Glutamatergic neuron (in vitro differentiated cells): ENCODE measurements around the gene ERCC6. TPM values are rescaled to one million over a fixed set of nuclear protein-coding genes. Genes with fewer than 3 reads are reported as not detected.

Source experiments
- DNase-seq: peaks from one replicate; pipeline ENCODE4 v3.0.0; 2022
- H3K27ac Mint-ChIP-seq: one replicate; pipeline ENCODE4 v1.8.0; 2020; ENCODE audit warnings: mild to moderate bottlenecking, mixed read lengths, inconsistent platforms; ENCODE audit not compliant: unreplicated experiment
- H3K27me3 Mint-ChIP-seq: one replicate; pipeline ENCODE4 v1.8.0; 2020; ENCODE audit warnings: mild to moderate bottlenecking, moderate library complexity, mixed read lengths, inconsistent platforms; ENCODE audit not compliant: unreplicated experiment
- H3K36me3 Mint-ChIP-seq: one replicate; pipeline ENCODE4 v1.8.0; 2020; ENCODE audit warnings: mild to moderate bottlenecking, mixed read lengths, inconsistent platforms; ENCODE audit not compliant: unreplicated experiment
- H3K4me1 Mint-ChIP-seq: one replicate; pipeline ENCODE4 v1.8.0; 2020; ENCODE audit warnings: mild to moderate bottlenecking, low read depth, mixed read lengths, inconsistent platforms; ENCODE audit not compliant: unreplicated experiment
- H3K4me3 Mint-ChIP-seq: one replicate; pipeline ENCODE4 v1.8.0; 2020; ENCODE audit warnings: mild to moderate bottlenecking, mixed read lengths, inconsistent platforms; ENCODE audit not compliant: unreplicated experiment
- H3K9me3 Mint-ChIP-seq: one replicate; pipeline ENCODE4 v1.8.0; 2020; ENCODE audit warnings: mild to moderate bottlenecking, moderate library complexity, mixed read lengths, inconsistent platforms; ENCODE audit not compliant: unreplicated experiment
- CTCF ChIP-seq: fragments of 200-600 bp; sonication (generic); IDR thresholded peaks from one replicate; pipeline ENCODE4 v1.5.0; 2021; ENCODE audit not compliant: partially characterized antibody, unreplicated experiment
- total RNA-seq: library from RNA; stranded (reverse); fragmentation: NEBNext Ultra II Directional; extraction: Animal tissue kit (Norgen Biotek cat#: 25700); gene quantifications from one replicate; pipeline ENCODE4 v1.2.1, GENCODE V29; 2021; ENCODE audit not compliant: unreplicated experiment

ERCC6 gene
- total RNA-seq, 1 donor from 2014 or later, result 27.5 TPM

DNA sequence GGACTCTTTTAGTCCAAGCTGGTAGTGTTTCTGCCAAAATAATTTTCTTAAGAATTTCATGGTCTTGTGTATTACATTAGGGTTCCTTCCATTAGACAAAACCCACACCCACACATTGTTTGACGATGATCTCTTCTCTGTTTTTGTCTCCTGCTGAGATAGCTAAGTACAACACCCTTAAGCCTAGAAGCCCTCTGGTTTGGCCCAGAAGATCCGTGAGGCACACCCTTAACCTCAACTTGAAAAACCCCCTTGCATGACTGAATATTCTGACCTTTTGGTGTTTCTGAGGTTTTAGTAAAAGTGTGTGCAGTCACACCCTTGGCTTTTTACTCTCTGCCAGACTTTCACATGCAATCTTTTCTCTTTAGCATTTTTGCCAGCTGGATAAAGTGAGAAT lies 29.3 kb upstream of the ERCC6 start:
- Mint-ChIP-seq H3K27ac (no peak overlapping the region), H3K4me1 (peaks cover 8% of the 10 kb centered on the region), H3K36me3 (peaks cover 26% of the 10 kb centered on the region), H3K4me3 (no peak overlapping the region), H3K27me3 (peaks cover 4% of the 10 kb centered on the region), H3K9me3 (peaks cover 11% of the 10 kb centered on the region)
- TF ChIP-seq CTCF, result no peak
- DNase-seq, result no peak

DNA sequence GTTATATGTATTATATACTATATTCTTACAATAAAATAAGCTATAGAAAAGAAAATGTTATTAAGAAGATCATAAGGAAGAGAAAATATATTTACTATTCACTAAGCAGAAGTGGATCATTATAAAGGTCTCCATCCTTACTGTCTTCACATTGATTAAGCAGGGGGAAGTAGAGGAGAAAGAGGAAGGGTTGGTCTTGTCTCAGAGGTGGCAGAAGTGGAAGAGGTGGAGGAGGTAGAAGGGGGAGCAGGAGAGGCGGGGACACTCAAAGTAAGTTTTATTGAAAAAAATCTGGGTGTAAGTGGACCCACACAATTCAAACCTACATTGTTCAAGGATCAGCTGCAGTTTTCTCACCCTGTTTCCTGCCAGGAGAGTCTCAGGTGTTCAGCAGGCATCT lies 28.9 kb upstream of the ERCC6 start:
- TF ChIP-seq CTCF, result no peak
- peaks cover 11% of the 10 kb centered on the region for H3K9me3 Mint-ChIP-seq
- H3K36me3 Mint-ChIP-seq, result peaks cover 26% of the 10 kb centered on the region
- H3K27me3 Mint-ChIP-seq, result peaks cover 4% of the 10 kb centered on the region
- no peak overlapping the region for H3K27ac Mint-ChIP-seq
- peaks cover 7% of the 10 kb centered on the region for H3K4me1 Mint-ChIP-seq
- DNase-seq, result no peak
- H3K4me3 Mint-ChIP-seq, result no peak overlapping the region

DNA sequence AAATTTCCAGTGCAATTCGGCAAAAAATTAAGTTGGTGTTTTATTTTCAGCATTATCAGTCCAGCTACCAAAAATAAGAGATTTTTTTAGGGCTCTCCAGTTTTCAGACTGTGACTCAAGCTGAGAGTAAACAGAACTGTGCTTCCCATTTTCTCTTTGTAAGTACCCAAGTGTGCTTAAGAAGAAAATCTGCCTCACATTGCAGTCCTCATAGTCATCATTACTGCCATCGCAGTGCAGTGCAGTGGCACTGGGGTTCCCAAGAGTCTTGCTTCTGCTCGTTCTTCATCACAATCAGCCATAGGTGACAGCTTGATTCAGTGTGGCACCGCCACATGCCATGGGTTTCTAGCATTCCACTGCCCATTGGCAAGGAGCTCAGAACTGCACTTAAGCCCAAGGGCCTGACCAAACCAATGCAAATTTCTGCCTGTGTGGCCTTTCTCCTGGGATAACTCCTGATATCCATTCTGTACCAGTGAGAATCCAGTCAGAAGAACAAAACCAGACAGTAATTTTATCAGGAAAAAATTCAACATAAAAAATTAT lies 25.6 kb upstream of the ERCC6 start:
- Mint-ChIP-seq H3K4me1 (no peaks in the 10 kb centered on the region), H3K27ac (no peak overlapping the region), H3K4me3 (no peak overlapping the region), H3K36me3 (peaks cover 21% of the 10 kb centered on the region), H3K9me3 (peaks cover 4% of the 10 kb centered on the region), H3K27me3 (peaks cover 2% of the 10 kb centered on the region)
- no peak for TF ChIP-seq CTCF
- DNase-seq, result no peak

GRCh38 chr10:49562893-49563292 lies 24.0 kb upstream of the ERCC6 start:
- H3K9me3 Mint-ChIP-seq, result no peaks in the 10 kb centered on the region
- H3K27ac Mint-ChIP-seq, result no peak overlapping the region
- H3K36me3 Mint-ChIP-seq, result peaks cover 8% of the 10 kb centered on the region
- H3K4me3 Mint-ChIP-seq, result no peak overlapping the region
- peaks cover 5% of the 10 kb centered on the region for H3K27me3 Mint-ChIP-seq
- H3K4me1 Mint-ChIP-seq, result no peaks in the 10 kb centered on the region
- TF ChIP-seq CTCF, result no peak
- DNase-seq, result no peak

DNA sequence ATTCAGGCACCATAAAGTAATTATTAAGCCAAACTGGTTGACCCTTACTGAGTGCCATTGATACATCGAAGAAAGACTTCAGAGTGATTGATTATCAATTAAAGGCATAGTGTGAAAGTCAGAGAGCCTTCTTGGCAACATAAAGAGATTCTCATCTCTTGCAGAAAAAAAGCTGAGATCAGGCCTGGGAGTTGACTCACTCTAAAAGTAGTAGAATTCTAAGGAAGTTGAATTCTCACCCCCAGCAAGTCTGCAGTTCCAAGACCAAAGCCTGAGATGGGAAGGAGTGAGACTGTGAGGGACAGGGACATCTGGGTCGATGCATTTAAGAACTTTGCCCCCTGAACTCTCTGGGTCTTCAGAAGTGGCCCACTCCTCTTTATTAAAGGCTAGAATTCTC lies 21.6 kb upstream of the ERCC6 start:
- Mint-ChIP-seq H3K27me3 (peaks cover 3% of the 10 kb centered on the region), H3K27ac (no peak overlapping the region), H3K36me3 (peaks cover 3% of the 10 kb centered on the region)

More for the DNA sequence above, 21.6 kb upstream of the ERCC6 start:
- no peak for DNase-seq
- H3K4me3 Mint-ChIP-seq, result no peak overlapping the region
- no peaks in the 10 kb centered on the region for H3K4me1 Mint-ChIP-seq
- H3K9me3 Mint-ChIP-seq, result no peaks in the 10 kb centered on the region
- TF ChIP-seq CTCF, result no peak
